Epithelial cell of esophagus (primary cell): ENCODE results near the gene SOS2.

Experiments
- DNase-seq: peaks from one replicate; pipeline ENCODE4 v3.0.0; 2010; ENCODE audit warnings: low read depth
- H3K4me3 ChIP-seq: 2 replicates; pipeline ENCODE4 v1.5.1; 2011; ENCODE audit warnings: mild to moderate bottlenecking, low read length, control low read depth
- CTCF ChIP-seq: IDR thresholded peaks from 2 replicates; pipeline ENCODE4 v1.5.1; 2011; ENCODE audit warnings: low read depth, mild to moderate bottlenecking, low read length, control low read depth, inconsistent platforms; ENCODE audit not compliant: insufficient read depth; ENCODE audit errors: missing control alignments

SOS2 gene

GRCh38 chr14:50213795-50214194, 17.6 kb downstream of the SOS2 start:
- no peak for DNase-seq
- no peak for TF ChIP-seq CTCF
- no peak overlapping the region for H3K4me3 ChIP-seq

DNA sequence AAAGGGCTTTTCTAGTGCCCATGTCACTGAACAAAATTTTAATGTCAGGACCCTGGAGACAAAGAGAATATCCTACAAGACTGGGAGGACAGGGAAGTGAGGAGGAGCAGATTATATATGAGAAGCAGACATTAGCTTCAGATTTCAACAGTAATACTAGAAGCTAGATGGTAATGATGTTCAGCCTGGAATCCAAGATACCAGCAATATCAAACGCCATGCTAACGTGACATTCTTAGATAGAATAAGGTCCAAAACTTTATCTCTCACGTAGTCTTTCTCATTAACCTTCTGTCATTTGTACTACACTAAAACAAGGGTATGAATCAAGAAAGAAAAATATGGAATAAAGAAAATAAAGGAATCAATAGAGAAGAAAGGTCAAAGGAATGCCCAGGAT, 18.7 kb downstream of the SOS2 start:
- H3K4me3 ChIP-seq = no peak overlapping the region
- no peak for TF ChIP-seq CTCF
- DNase-seq = no peak

DNA sequence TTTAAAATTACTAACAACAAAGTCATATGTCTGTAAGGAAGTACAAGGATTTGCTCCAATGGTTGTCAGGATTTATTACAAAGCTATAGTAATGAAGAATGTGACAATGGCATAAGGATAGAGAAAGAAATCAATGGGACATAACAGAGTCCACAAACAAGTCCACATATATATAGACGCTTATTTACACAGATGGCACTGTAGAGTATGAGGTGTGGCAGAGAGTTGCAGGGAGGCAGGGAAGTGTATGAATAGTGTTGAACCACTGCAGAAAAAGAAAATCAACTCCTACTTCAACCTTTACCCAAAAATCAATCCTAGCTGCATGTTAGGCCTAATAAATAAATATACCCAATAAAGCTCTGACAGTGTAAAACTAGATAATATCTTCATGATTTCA, 21.3 kb downstream of the SOS2 start:
- TF ChIP-seq CTCF = no peak
- DNase-seq = no peak
- H3K4me3 ChIP-seq = no peak overlapping the region

DNA sequence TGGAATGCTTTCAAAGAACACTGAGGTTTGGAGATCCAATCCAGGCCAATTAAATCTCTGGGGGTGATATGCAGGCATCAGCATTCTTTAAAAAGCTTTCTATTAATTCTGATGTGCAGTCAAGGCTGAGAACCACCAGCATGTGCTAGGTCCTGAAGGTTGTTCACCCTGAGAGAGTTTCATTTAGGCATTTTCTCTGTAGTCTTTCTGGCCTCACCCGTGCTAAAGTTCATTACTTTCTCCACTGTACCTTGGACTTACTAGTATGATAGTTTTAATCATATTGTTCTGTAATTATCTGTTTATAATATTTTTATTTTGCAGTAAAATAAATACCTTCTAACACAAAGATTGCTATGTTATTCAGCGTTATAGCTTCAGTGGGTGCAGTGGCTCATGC, 32.9 kb downstream of the SOS2 start:
- TF ChIP-seq CTCF = no peak
- no peak overlapping the region for H3K4me3 ChIP-seq
- DNase-seq = no peak

- H3K4me3 ChIP-seq = no peak overlapping the region
- DNase-seq = no peak
- TF ChIP-seq CTCF = no peak
These were observed 39.9 kb downstream of the SOS2 start for GRCh38 chr14:50191499-50191898.

GRCh38 chr14:50186107-50186506, 45.3 kb downstream of the SOS2 start:
- H3K4me3 ChIP-seq = no peak overlapping the region

More at GRCh38 chr14:50186107-50186506, 45.3 kb downstream of the SOS2 start:
- no peak for DNase-seq
- TF ChIP-seq CTCF = no peak
